Thoracic aorta (tissue), 2 donors: Measurements from ENCODE around the gene SHANK2. TPM values are rescaled to one million over a fixed set of nuclear protein-coding genes. Genes with fewer than 3 reads are reported as not detected.

Experiments
- ATAC-seq: fragments of 150-250 bp; one replicate; pipeline ENCODE4 v1.8.0; 2017; ENCODE audit warnings: low read depth; ENCODE audit not compliant: insufficient number of reproducible peaks, low FRiP score
- DNase-seq: peaks from one replicate; pipeline ENCODE4 v3.0.0-alpha.2; 2020; ENCODE audit warnings: low spot score
- H3K27ac ChIP-seq, 2 donors: fragments of 200-600 bp; sonication (generic); 1 replicate in 1 of 2; 2 replicates in 1 of 2; pipeline ENCODE4 v1.5.1; 2016; ENCODE audit warnings: mild to moderate bottlenecking in 2 of 2, moderate library complexity in 2 of 2
- H3K27me3 ChIP-seq: fragments of 200-600 bp; sonication (generic); replicated peaks from 2 replicates; pipeline ENCODE4 v1.6.0; 2016; ENCODE audit warnings: mild to moderate bottlenecking; ENCODE audit not compliant: insufficient read depth
- H3K36me3 ChIP-seq: fragments of 200-600 bp; sonication (generic); one replicate; pipeline ENCODE4 v1.5.1; 2016
- H3K4me1 ChIP-seq, 2 donors: fragments of 200-600 bp; sonication (generic); 1 replicate in 1 of 2; 2 replicates in 1 of 2; pipeline versions ENCODE4 v1.5.1 to v1.6.0; 2016; ENCODE audit warnings: low read depth in 2 of 2, mild to moderate bottlenecking in 1 of 2; ENCODE audit not compliant: control insufficient read depth in 1 of 2
- H3K4me3 ChIP-seq: fragments of 200-600 bp; sonication (generic); 2 replicates; pipeline ENCODE4 v1.5.1; 2016; ENCODE audit warnings: mild to moderate bottlenecking
- H3K9me3 ChIP-seq: fragments of 200-600 bp; sonication (generic); 2 replicates; pipeline ENCODE4 v1.5.1; 2016
- CTCF ChIP-seq: fragments of 200-600 bp; sonication (generic); IDR thresholded peaks from one replicate; pipeline ENCODE4 v1.5.1; 2019; ENCODE audit warnings: antibody characterized with exemption
- total RNA-seq, 2 donors: library from RNA; depleted of rRNA; stranded (reverse); fragments of >200 nt; gene quantifications; one replicate each; pipeline versions ENCODE4 v1.1.0 to v1.2.3, GENCODE V29; 2016

The SHANK2 gene
- total RNA-seq, 2 donors from 2014 or later = 0.99 TPM; not detected in 1

GRCh38 chr11:71240865-71241691, 11.3 kb downstream of the SHANK2 start:
- Histone ChIP-seq H3K27me3 (no peaks in the 10 kb centered on the region), H3K4me1 (no peaks in the 10 kb centered on the region), H3K9me3 (no peaks in the 10 kb centered on the region), H3K27ac (no peak overlapping the region), H3K36me3 (no peaks in the 10 kb centered on the region), H3K4me3 (no peak overlapping the region)
- ATAC-seq (no peak), DNase-seq (no peak)
- TF ChIP-seq CTCF = no peak

- H3K27ac ChIP-seq = no peak overlapping the region
- H3K27me3 ChIP-seq = no peaks in the 10 kb centered on the region
- no peak overlapping the region for H3K4me3 ChIP-seq
- TF ChIP-seq CTCF = no peak
- ATAC-seq (no peak), DNase-seq (no peak)
- H3K9me3 ChIP-seq = no peaks in the 10 kb centered on the region
- no peaks in the 10 kb centered on the region for H3K36me3 ChIP-seq
- H3K4me1 ChIP-seq = no peaks in the 10 kb centered on the region
Measured at GRCh38 chr11:71240061-71240690, 12.2 kb downstream of the SHANK2 start.

GRCh38 chr11:71239581-71239980, 12.8 kb downstream of the SHANK2 start:
- no peak overlapping the region for H3K4me3 ChIP-seq
- H3K27me3 ChIP-seq = no peaks in the 10 kb centered on the region
- no peak overlapping the region for H3K27ac ChIP-seq
- DNase-seq = no peak
- no peak for ATAC-seq
- no peaks in the 10 kb centered on the region for H3K9me3 ChIP-seq
- no peaks in the 10 kb centered on the region for H3K4me1 ChIP-seq
- no peaks in the 10 kb centered on the region for H3K36me3 ChIP-seq
- no peak for TF ChIP-seq CTCF

- no peaks in the 10 kb centered on the region for H3K36me3 ChIP-seq
- no peak for DNase-seq
- no peaks in the 10 kb centered on the region for H3K27me3 ChIP-seq
- ATAC-seq = no peak
- H3K27ac ChIP-seq = no peak overlapping the region
- TF ChIP-seq CTCF = no peak
- H3K4me1 ChIP-seq = no peaks in the 10 kb centered on the region
- no peak overlapping the region for H3K4me3 ChIP-seq
- no peaks in the 10 kb centered on the region for H3K9me3 ChIP-seq
Measured at GRCh38 chr11:71238941-71239340, 13.4 kb downstream of the SHANK2 start.

- no peak for DNase-seq
- no peaks in the 10 kb centered on the region for H3K27me3 ChIP-seq
- no peaks in the 10 kb centered on the region for H3K36me3 ChIP-seq
- no peak for TF ChIP-seq CTCF
- no peaks in the 10 kb centered on the region for H3K9me3 ChIP-seq
- H3K4me3 ChIP-seq = no peak overlapping the region
- no peak overlapping the region for H3K27ac ChIP-seq
- no peaks in the 10 kb centered on the region for H3K4me1 ChIP-seq
- no peak for ATAC-seq
Measured at GRCh38 chr11:71238285-71238875, 14.0 kb downstream of the SHANK2 start.
